ENCODE results near the gene CASP2.
A peak's percentile ranks its signal among the peaks of the same experiment; 100 is the strongest.

- peak; percentile 24 to 57 (median 52) for TF ChIP-seq CTCF (IDR thresholded peaks at IDR 0.05)
- TF ChIP-seq POLR2A (IDR thresholded peaks at IDR 0.05): no peak
Measured at GRCh38 chr7:143299840-143300239, 11.7 kb downstream of the CASP2 start.
